SJSA1 (cell line): ENCODE measurements around the gene SCNN1G. TPM values are rescaled to one million over a fixed set of nuclear protein-coding genes. Genes with fewer than 3 reads are reported as not detected.
"Not testable (repeated sequence)": the region's sequence is repeated elsewhere in the genome, so short reads cannot be mapped to it uniquely, and the experiment has no call there.

Experiments
- DNase-seq, 2 experiments: peaks; one replicate each; pipeline ENCODE4 v3.0.0-alpha.2; 2015 to 2020; ENCODE audit warnings: low spot score in 2 of 2, low read depth in 1 of 2
- H3K27ac ChIP-seq: fragments of 250-450 bp; sonication (Bioruptor Pico); 2 replicates; pipeline ENCODE4 v1.5.1; 2020; ENCODE audit warnings: mild to moderate bottlenecking, moderate library complexity
- H3K27me3 ChIP-seq: fragments of 250-450 bp; sonication (Bioruptor Pico); replicated peaks from 2 replicates; pipeline ENCODE4 v1.5.1; 2020; ENCODE audit warnings: mild to moderate bottlenecking, moderate library complexity
- H3K36me3 ChIP-seq: fragments of 250-450 bp; sonication (Bioruptor Pico); 2 replicates; pipeline ENCODE4 v1.5.1; 2020; ENCODE audit warnings: mild to moderate bottlenecking
- H3K4me1 ChIP-seq: fragments of 250-450 bp; sonication (Bioruptor Pico); replicated peaks from 2 replicates; pipeline ENCODE4 v1.6.1; 2021; ENCODE audit warnings: mild to moderate bottlenecking
- H3K4me3 ChIP-seq: fragments of 250-450 bp; sonication (Bioruptor Pico); 2 replicates; pipeline ENCODE4 v1.5.1; 2020; ENCODE audit warnings: mild to moderate bottlenecking
- H3K9me3 ChIP-seq: fragments of 250-450 bp; sonication (Bioruptor Pico); replicated peaks from 2 replicates; pipeline ENCODE4 v1.5.1; 2020; ENCODE audit warnings: mild to moderate bottlenecking
- total RNA-seq: library from RNA; depleted of rRNA; stranded (reverse); fragments of >200 nt; shearing (Covaris generic); gene quantifications from 2 replicates; pipeline ENCODE4 v1.2.3, GENCODE V29; 2014

SCNN1G gene
- total RNA-seq, 1 experiment from 2014 or later, result not detected

DNA sequence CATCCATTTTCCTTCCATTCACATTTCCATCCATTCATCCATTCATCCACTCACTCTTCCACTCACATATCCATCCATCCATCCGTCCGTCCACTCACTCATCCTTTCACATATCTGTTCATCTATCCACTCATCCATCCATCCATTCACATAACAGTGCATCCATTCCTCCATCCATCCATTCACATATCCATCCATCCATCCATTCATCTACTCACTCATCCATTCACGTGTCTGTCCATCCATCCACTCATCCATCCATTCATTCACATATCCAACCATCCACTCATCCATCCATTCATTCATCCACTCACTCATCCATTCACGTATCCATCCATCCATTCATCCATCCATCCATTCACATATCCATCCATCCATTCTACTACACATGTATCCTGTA lies 42.6 kb downstream of the SCNN1G start:
- H3K27me3 ChIP-seq, result no peaks in the 10 kb centered on the region
- no peak overlapping the region for H3K27ac ChIP-seq

DNA sequence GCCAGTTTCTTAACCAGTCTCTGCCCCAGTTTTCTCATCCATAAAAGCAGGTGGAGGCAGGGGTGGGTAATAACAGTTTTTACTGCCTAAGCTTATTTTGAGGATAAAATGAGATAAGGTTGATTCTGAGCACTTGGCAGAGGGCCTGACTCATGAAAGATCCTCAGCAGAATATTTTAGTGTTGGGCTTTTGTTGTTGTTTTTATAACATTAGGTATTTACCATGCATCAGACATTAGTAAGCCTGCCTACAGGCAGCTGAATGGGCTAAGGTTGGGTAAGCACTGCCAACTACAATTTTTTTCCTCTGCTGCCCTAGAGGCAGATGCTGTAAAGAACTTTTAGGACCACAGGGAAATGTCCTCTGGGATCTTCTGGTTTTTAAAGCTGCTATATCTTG lies 43.1 kb downstream of the SCNN1G start:
- no peaks in the 10 kb centered on the region; the same call in 1 of the 2 replicates for H3K9me3 ChIP-seq
- H3K27ac ChIP-seq, result no peak overlapping the region
- H3K36me3 ChIP-seq, result no peaks in the 10 kb centered on the region
- H3K4me1 ChIP-seq, result no peaks in the 10 kb centered on the region
- no peak overlapping the region for H3K4me3 ChIP-seq
- H3K27me3 ChIP-seq, result no peaks in the 10 kb centered on the region
- DNase-seq, result no peak

More for the DNA sequence above, 42.6 kb downstream of the SCNN1G start:
- no peak for DNase-seq
- H3K4me1 ChIP-seq, result no peaks in the 10 kb centered on the region
- no peak overlapping the region for H3K4me3 ChIP-seq
- H3K9me3 ChIP-seq, result no peaks in the 10 kb centered on the region; the same call in 1 of the 2 replicates
- no peaks in the 10 kb centered on the region for H3K36me3 ChIP-seq

GRCh38 chr16:23227529-23227928 lies 45.0 kb downstream of the SCNN1G start:
- no peaks in the 10 kb centered on the region for H3K4me1 ChIP-seq

DNA sequence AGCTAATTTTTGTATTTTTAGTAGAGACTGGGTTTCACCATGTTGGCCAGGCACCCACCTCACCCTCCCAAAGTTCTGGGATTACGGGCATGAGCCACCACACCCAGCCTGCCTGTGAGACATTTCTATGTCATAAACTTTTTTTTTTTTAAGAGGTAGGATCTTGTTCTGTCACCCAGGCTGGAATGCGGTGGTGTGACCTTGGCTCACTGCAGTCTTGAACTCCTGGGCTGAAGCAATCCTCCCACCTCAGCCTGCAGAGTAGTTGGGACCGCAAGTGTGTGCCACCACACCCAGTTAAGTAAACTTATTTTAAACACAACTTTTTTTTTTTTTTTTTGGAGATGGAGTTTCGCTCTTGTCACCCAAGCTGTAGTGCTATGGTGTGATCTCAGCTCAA lies 47.2 kb downstream of the SCNN1G start:
- no peak for DNase-seq
- H3K36me3 ChIP-seq, result no peaks in the 10 kb centered on the region
- no peaks in the 10 kb centered on the region for H3K27me3 ChIP-seq
- no peaks in the 10 kb centered on the region for H3K4me1 ChIP-seq
- no peaks in the 10 kb centered on the region for H3K9me3 ChIP-seq
- H3K27ac ChIP-seq, result no peak overlapping the region
- H3K4me3 ChIP-seq, result no peak overlapping the region

More at GRCh38 chr16:23227529-23227928, 45.0 kb downstream of the SCNN1G start:
- H3K36me3 ChIP-seq, result no peaks in the 10 kb centered on the region
- no peaks in the 10 kb centered on the region for H3K27me3 ChIP-seq
- H3K4me3 ChIP-seq, result no peak overlapping the region
- H3K9me3 ChIP-seq, result no peaks in the 10 kb centered on the region; the same call in 1 of the 2 replicates
- no peak for DNase-seq
- H3K27ac ChIP-seq, result no peak overlapping the region

GRCh38 chr16:23232806-23233205 lies 50.3 kb downstream of the SCNN1G start:
- no peaks in the 10 kb centered on the region for H3K4me1 ChIP-seq
- no peaks in the 10 kb centered on the region for H3K27me3 ChIP-seq
- H3K36me3 ChIP-seq, result no peaks in the 10 kb centered on the region
- H3K4me3 ChIP-seq, result no peak overlapping the region
- H3K27ac ChIP-seq, result no peak overlapping the region
- H3K9me3 ChIP-seq, result no peaks in the 10 kb centered on the region
- no peak for DNase-seq

- H3K27ac ChIP-seq, result no peak overlapping the region
- DNase-seq, result no peak
Observed at GRCh38 chr16:23235176-23235575, 52.6 kb downstream of the SCNN1G start.

DNA sequence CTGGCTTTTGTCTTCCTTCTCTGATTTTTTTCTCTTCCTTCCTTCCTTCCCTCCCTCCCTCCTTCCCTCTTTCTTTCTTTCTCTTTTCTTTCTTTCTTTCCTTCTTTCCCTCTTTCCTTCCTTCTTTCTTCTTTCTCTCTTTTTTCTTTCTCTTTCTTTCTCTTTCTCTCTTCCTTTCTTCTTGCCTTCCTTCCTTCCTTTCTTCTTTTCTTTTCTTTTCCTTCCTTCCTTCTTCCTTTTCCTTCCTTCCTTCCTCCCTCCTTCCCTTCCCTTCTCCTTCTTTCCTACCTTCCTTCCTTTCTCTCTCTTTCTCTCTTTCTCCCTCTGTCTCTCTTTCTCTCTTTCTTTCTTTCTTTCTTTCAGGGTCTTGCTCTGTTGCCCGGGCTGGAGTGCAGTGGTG lies 54.4 kb downstream of the SCNN1G start:
- Histone ChIP-seq H3K4me1 (no peaks in the 10 kb centered on the region), H3K4me3 (no peak overlapping the region), H3K9me3 (no peaks in the 10 kb centered on the region), H3K27ac (no peak overlapping the region), H3K36me3 (no peaks in the 10 kb centered on the region), H3K27me3 (no peaks in the 10 kb centered on the region)
- DNase-seq, result no peak

More at GRCh38 chr16:23235176-23235575, 52.6 kb downstream of the SCNN1G start:
- Histone ChIP-seq H3K27me3 (no peaks in the 10 kb centered on the region), H3K36me3 (no peaks in the 10 kb centered on the region), H3K4me3 (no peak overlapping the region), H3K9me3 (no peaks in the 10 kb centered on the region), H3K4me1 (no peaks in the 10 kb centered on the region)

GRCh38 chr16:23240994-23241393 lies 58.4 kb downstream of the SCNN1G start:
- Histone ChIP-seq H3K9me3 (no peaks in the 10 kb centered on the region), H3K4me1 (no peaks in the 10 kb centered on the region), H3K27ac (no peak overlapping the region), H3K4me3 (no peak overlapping the region), H3K27me3 (no peaks in the 10 kb centered on the region), H3K36me3 (no peaks in the 10 kb centered on the region)
- no peak for DNase-seq

DNA sequence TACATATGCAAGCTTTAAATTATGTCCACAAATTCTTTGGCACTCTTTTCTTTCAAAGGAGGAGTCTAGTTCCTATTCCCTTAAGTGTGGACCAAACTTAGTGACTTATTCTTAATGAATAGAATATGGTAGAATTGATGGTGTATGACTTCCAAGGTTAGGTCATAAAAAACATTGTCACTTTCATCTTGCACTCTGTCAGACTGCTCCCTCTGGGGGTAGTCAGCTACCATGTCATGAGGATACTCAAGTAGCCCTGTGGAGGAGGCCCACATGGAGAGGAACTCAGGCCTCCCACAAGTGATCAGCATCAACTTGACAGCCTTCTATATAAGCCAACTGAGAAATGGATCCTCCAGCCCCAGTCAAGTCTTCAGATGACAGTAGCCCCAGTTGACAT lies 61.6 kb downstream of the SCNN1G start:
- Histone ChIP-seq H3K9me3 (no peaks in the 10 kb centered on the region), H3K36me3 (no peaks in the 10 kb centered on the region), H3K4me3 (no peak overlapping the region), H3K4me1 (no peaks in the 10 kb centered on the region), H3K27ac (no peak overlapping the region), H3K27me3 (no peaks in the 10 kb centered on the region)
- no peak for DNase-seq

- H3K36me3 ChIP-seq, result no peaks in the 10 kb centered on the region
- DNase-seq, result no peak
- no peaks in the 10 kb centered on the region for H3K4me1 ChIP-seq
Observed at GRCh38 chr16:23245268-23245667, 62.7 kb downstream of the SCNN1G start.

GRCh38 chr16:23248261-23249194 lies 66.0 kb downstream of the SCNN1G start:
- DNase-seq, result no peak
- H3K27ac ChIP-seq, result no peak overlapping the region

More at GRCh38 chr16:23245268-23245667, 62.7 kb downstream of the SCNN1G start:
- Histone ChIP-seq H3K27me3 (no peaks in the 10 kb centered on the region), H3K9me3 (no peaks in the 10 kb centered on the region), H3K27ac (no peak overlapping the region), H3K4me3 (no peak overlapping the region)

DNA sequence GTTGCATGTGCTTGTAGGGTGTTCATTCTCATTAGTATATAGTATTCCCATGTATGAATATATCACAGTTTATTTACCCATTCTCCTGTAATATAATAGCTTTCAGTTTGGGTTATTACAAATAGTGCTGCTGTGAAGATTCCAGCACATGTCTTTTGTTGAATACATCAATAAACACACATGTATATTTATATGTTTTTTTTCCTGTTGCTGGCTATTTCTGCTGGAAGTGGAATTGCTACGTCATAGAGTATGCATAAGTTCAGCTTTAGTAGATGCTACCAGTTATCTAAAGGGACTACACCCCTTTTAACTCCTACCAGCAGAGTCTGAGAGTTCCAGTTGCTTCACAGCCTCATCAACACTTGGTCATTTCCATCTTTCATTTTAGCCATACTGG lies 67.3 kb downstream of the SCNN1G start:
- Histone ChIP-seq H3K4me3 (no peak overlapping the region), H3K27ac (no peak overlapping the region), H3K36me3 (no peaks in the 10 kb centered on the region), H3K9me3 (no peaks in the 10 kb centered on the region), H3K4me1 (0 out of 2 replicates have a peak, but pooled peaks cover 5% of the 10 kb centered on the region), H3K27me3 (no peaks in the 10 kb centered on the region)
- no peak for DNase-seq

More at GRCh38 chr16:23248261-23249194, 66.0 kb downstream of the SCNN1G start:
- Histone ChIP-seq H3K36me3 (no peaks in the 10 kb centered on the region), H3K4me3 (no peak overlapping the region), H3K9me3 (no peaks in the 10 kb centered on the region), H3K4me1 (no peaks in the 10 kb centered on the region), H3K27me3 (no peaks in the 10 kb centered on the region)

DNA sequence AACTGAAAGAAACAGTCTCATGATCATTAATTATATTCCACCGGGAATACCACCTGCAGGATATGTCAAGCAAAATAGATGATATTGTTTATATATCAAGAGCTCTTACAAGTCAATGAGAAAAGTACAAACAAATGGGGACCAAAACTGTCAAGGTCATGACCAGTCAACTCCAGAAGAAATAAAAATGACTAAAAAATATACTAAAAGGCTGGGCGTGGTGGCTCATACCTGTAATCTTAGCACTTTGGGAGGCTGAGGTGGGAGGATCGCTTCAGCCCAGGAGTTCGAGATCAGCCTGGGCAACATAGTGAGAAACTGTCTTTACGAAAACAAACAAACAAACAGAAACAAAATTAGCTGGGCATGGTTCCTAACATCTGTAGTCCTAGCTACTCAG lies 69.8 kb downstream of the SCNN1G start:
- H3K27me3 ChIP-seq, result no peaks in the 10 kb centered on the region
- no peaks in the 10 kb centered on the region for H3K9me3 ChIP-seq
- no peak overlapping the region for H3K27ac ChIP-seq
- no peaks in the 10 kb centered on the region for H3K36me3 ChIP-seq
- no peak overlapping the region for H3K4me3 ChIP-seq
- 0 out of 2 replicates have a peak, but pooled peaks cover 6% of the 10 kb centered on the region for H3K4me1 ChIP-seq
- no peak for DNase-seq

GRCh38 chr16:23253650-23254049 lies 71.1 kb downstream of the SCNN1G start:
- H3K27ac ChIP-seq, H3K9me3 ChIP-seq, H3K27me3 ChIP-seq, DNase-seq, H3K4me1 ChIP-seq, H3K4me3 ChIP-seq, H3K36me3 ChIP-seq: not testable (repeated sequence)
